ENCODE data around the gene TEX48. TPM values are rescaled to one million over a fixed set of nuclear protein-coding genes. Genes with fewer than 3 reads are reported as not detected.

TEX48 gene
- total and polyA plus RNA-seq, 10 of the 15 experiments (the other 5 are each of a cell fraction or from before 2014, with no cell fraction given): not detected

GRCh38 chr9:114718801-114719221 is 36.8 kb upstream of the TEX48 start (continued):
- TF ChIP-seq, protein P1, sequence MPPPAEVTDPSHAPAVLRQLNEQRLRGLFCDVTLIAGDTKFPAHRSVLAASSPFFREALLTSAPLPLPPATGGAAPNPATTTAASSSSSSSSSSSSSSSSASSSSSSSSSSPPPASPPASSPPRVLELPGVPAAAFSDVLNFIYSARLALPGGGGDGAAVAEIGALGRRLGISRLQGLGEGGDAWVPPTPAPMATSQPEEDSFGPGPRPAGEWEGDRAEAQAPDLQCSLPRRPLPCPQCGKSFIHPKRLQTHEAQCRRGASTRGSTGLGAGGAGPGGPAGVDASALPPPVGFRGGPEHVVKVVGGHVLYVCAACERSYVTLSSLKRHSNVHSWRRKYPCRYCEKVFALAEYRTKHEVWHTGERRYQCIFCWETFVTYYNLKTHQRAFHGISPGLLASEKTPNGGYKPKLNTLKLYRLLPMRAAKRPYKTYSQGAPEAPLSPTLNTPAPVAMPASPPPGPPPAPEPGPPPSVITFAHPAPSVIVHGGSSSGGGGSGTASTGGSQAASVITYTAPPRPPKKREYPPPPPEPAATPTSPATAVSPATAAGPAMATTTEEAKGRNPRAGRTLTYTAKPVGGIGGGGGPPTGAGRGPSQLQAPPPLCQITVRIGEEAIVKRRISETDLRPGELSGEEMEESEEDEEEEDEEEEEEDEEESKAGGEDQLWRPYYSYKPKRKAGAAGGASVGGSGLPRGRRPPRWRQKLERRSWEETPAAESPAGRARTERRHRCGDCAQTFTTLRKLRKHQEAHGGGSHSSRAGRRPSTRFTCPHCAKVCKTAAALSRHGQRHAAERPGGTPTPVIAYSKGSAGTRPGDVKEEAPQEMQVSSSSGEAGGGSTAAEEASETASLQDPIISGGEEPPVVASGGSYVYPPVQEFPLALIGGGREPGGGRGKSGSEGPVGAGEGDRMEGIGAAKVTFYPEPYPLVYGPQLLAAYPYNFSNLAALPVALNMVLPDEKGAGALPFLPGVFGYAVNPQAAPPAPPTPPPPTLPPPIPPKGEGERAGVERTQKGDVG (CRISPR knock-in tag; IDR thresholded peaks at IDR 0.05): no peak
- TF ChIP-seq NKRF (conservative IDR thresholded peaks at IDR 0.05): no peak
- TF ChIP-seq ZBED1 (IDR thresholded peaks at IDR 0.05; ENCODE audit: borderline replicate concordance): no peak
- peak in 1 of 2 experiments; percentile 65; a peak in 1 of 3 replicates for TF ChIP-seq EGR1 (IDR thresholded peaks at IDR 0.05; ENCODE audit: borderline replicate concordance in 1 of 2, low read depth in 2 of 2, low read length in 2 of 2)
- TF ChIP-seq STAT3 (IDR thresholded peaks at IDR 0.05; ENCODE audit: low read depth, low read length): no peak
- TF ChIP-seq MTA2 (IDR thresholded peaks at IDR 0.05; ENCODE audit: low read depth): no peak
- no peak for TF ChIP-seq RFX5 (IDR thresholded peaks at IDR 0.05; ENCODE audit: low read depth, low read length)
- TF ChIP-seq JUND (IDR thresholded peaks at IDR 0.05; ENCODE audit: low read depth, low read length): no peak
- TF ChIP-seq TCF3 (IDR thresholded peaks at IDR 0.05; ENCODE audit: borderline replicate concordance, insufficient read depth, low read depth, low read length): peak; percentile 10; the same call in 1 of the 2 replicates
